Activated CD8-positive, alpha-beta memory T cell treated with anti-CD3 and anti-CD28 coated beads, Interleukin-2, amount 50 U/mL, for 24 hours (primary cell): ENCODE results near the gene DHRS3.
"Not testable (repeated sequence)": the region's sequence is repeated elsewhere in the genome, so short reads cannot be mapped to it uniquely, and the experiment has no call there.

Experiments
- DNase-seq: peaks from one replicate; pipeline ENCODE4 v3.0.0-alpha.2; 2020; ENCODE audit errors: extremely low read depth

Gene DHRS3

GRCh38 chr1:12617901-12618660 lies at the start of gene DHRS3:
Gene DHRS3 (minus strand): TSS chr1:12618210. CDS start chr1:12617348, 862 bp downstream.
- no peak for DNase-seq

- DNase-seq = no peak
Measured at GRCh38 chr1:12666141-12666735, 48.2 kb upstream of the DHRS3 start.

GRCh38 chr1:12665511-12665910 lies 47.5 kb upstream of the DHRS3 start:
- DNase-seq = no peak

GRCh38 chr1:12662556-12662955 lies 44.5 kb upstream of the DHRS3 start:
- no peak for DNase-seq

- no peak for DNase-seq
Measured at GRCh38 chr1:12661606-12662219, 43.7 kb upstream of the DHRS3 start.

GRCh38 chr1:12658531-12659453 lies 40.8 kb upstream of the DHRS3 start:
- peak; percentile 38 for DNase-seq

- DNase-seq = not testable (repeated sequence)
Measured at GRCh38 chr1:12657885-12658512, 40.0 kb upstream of the DHRS3 start.

- DNase-seq = no peak
Measured at GRCh38 chr1:12657060-12657884, 39.3 kb upstream of the DHRS3 start.

- no peak for DNase-seq
Measured at GRCh38 chr1:12656575-12656974, 38.6 kb upstream of the DHRS3 start.

GRCh38 chr1:12654657-12655056 lies 36.6 kb upstream of the DHRS3 start:
- DNase-seq = no peak

GRCh38 chr1:12654004-12654567 lies 36.1 kb upstream of the DHRS3 start:
- DNase-seq = no peak

GRCh38 chr1:12649971-12650421 lies 32.0 kb upstream of the DHRS3 start:
- DNase-seq = no peak

- DNase-seq = no peak
Measured at GRCh38 chr1:12648741-12649140, 30.7 kb upstream of the DHRS3 start.

GRCh38 chr1:12645401-12645800 lies 27.4 kb upstream of the DHRS3 start:
- not testable (repeated sequence) for DNase-seq

- no peak for DNase-seq
Measured at GRCh38 chr1:12644829-12645228, 26.8 kb upstream of the DHRS3 start.

- no peak for DNase-seq
Measured at GRCh38 chr1:12644237-12644636, 26.2 kb upstream of the DHRS3 start.

- no peak for DNase-seq
Measured at GRCh38 chr1:12643785-12644184, 25.8 kb upstream of the DHRS3 start, which contains the start of gene AADACL4. Gene AADACL4 (plus strand): TSS chr1:12644085. CDS start chr1:12644547, 462 bp downstream.

- no peak for DNase-seq
Measured at GRCh38 chr1:12643079-12643478, 25.1 kb upstream of the DHRS3 start.

- DNase-seq = no peak
Measured at GRCh38 chr1:12640958-12641272, 22.9 kb upstream of the DHRS3 start.
